Measurements from ENCODE around the gene ATP1B1. TPM values are rescaled to one million over a fixed set of nuclear protein-coding genes. Genes with fewer than 3 reads are reported as not detected.

The ATP1B1 gene
- total RNA-seq, 1 experiment from 2014 or later: 40.7 TPM

GRCh38 chr1:169133228-169133576, 26.7 kb downstream of the ATP1B1 start (continued):
- TF ChIP-seq ARID4B (CRISPR knock-in tag; IDR thresholded peaks at IDR 0.05; ENCODE audit: borderline replicate concordance): no peak
- no peak for TF ChIP-seq NR3C1 (CRISPR knock-in tag; conservative IDR thresholded peaks at IDR 0.05; ENCODE audit: low read depth)
- TF ChIP-seq RORB (CRISPR knock-in tag; IDR thresholded peaks at IDR 0.05): no peak
- no peak for TF ChIP-seq ZSCAN18 (CRISPR knock-in tag; IDR thresholded peaks at IDR 0.05)
- TF ChIP-seq HMGA2 (CRISPR knock-in tag; IDR thresholded peaks at IDR 0.05): no peak
- TF ChIP-seq NFYB (CRISPR knock-in tag; conservative IDR thresholded peaks at IDR 0.05; ENCODE audit: low read depth): no peak
- TF ChIP-seq FOXK1 (CRISPR knock-in tag; IDR thresholded peaks at IDR 0.05): no peak

- ChIA-PET CTCF (interaction anchor here (0.7 to 1.3 kb wide), 3 partner anchors 10 to 791 kb away, joined by 3 to 7 read pairs (median 3); no protein-coding TSS in a partner anchor), POLR2A (no interaction called here)
- Mint-ChIP-seq H3K27me3 (ENCODE audit: low read depth) (no peaks in the 10 kb centered on the region), H3K4me3 (no peak overlapping the region), H3K9me3 (no peaks in the 10 kb centered on the region), H3K36me3 (peaks cover 26% of the 10 kb centered on the region), H3K27ac (peak overlapping the region; percentile 52; the same call in 1 of the 2 replicates), H3K4me1 (peaks cover 29% of the 10 kb centered on the region)
- no peak; the same call in 1 of the 2 replicates for ATAC-seq
- DNase-seq (ENCODE audit: low spot score): no peak
- TF ChIP-seq ZSCAN18 (CRISPR knock-in tag; IDR thresholded peaks at IDR 0.05): no peak
- no peak for TF ChIP-seq AFF4 (CRISPR knock-in tag; IDR thresholded peaks at IDR 0.05; ENCODE audit: borderline replicate concordance)
- no peak for TF ChIP-seq ZNF416 (CRISPR knock-in tag; IDR thresholded peaks at IDR 0.05)
- no peak for TF ChIP-seq ATF1 (CRISPR knock-in tag; IDR thresholded peaks at IDR 0.05)
- no peak for TF ChIP-seq JUN (CRISPR knock-in tag; IDR thresholded peaks at IDR 0.05)
These were observed 27.5 kb downstream of the ATP1B1 start for GRCh38 chr1:169133801-169134502.

Measured in WTC11 (cell line).